ENCODE results near the gene ROBO1. TPM values are rescaled to one million over a fixed set of nuclear protein-coding genes. Genes with fewer than 3 reads are reported as not detected.

Gene ROBO1
- total and polyA plus RNA-seq, 2 of the 13 experiments (the other 11 are each of a cell fraction or from before 2014, with no cell fraction given), result 52.2 to 71.0 TPM

DNA sequence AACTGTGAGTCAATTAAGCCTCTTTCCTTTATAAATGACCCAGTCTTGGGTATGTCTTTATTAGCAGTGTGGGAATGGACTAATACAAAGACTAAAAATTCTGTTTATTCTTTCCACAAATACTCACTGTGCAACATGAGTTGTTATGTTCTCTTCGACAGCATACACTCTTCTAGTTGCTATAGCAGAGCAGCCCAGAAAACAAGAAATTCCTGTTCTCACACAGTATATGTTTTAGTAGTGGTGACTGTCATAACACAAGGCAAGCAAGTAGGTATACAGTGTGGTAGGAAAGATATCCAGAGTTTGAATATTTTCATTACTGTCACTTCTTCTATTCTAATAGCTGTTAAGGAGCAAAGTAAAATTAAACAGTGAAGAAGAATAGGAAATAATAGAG lies 453.3 kb downstream of the ROBO1 start (continued):
- TF ChIP-seq, protein P1, sequence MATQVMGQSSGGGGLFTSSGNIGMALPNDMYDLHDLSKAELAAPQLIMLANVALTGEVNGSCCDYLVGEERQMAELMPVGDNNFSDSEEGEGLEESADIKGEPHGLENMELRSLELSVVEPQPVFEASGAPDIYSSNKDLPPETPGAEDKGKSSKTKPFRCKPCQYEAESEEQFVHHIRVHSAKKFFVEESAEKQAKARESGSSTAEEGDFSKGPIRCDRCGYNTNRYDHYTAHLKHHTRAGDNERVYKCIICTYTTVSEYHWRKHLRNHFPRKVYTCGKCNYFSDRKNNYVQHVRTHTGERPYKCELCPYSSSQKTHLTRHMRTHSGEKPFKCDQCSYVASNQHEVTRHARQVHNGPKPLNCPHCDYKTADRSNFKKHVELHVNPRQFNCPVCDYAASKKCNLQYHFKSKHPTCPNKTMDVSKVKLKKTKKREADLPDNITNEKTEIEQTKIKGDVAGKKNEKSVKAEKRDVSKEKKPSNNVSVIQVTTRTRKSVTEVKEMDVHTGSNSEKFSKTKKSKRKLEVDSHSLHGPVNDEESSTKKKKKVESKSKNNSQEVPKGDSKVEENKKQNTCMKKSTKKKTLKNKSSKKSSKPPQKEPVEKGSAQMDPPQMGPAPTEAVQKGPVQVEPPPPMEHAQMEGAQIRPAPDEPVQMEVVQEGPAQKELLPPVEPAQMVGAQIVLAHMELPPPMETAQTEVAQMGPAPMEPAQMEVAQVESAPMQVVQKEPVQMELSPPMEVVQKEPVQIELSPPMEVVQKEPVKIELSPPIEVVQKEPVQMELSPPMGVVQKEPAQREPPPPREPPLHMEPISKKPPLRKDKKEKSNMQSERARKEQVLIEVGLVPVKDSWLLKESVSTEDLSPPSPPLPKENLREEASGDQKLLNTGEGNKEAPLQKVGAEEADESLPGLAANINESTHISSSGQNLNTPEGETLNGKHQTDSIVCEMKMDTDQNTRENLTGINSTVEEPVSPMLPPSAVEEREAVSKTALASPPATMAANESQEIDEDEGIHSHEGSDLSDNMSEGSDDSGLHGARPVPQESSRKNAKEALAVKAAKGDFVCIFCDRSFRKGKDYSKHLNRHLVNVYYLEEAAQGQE (IDR thresholded peaks at IDR 0.05; ENCODE audit: borderline replicate concordance in 1 of 2, low read depth in 1 of 2, low read length in 2 of 2), result no peak
- no peak for TF ChIP-seq ELK4 (CRISPR knock-in tag; IDR thresholded peaks at IDR 0.05; ENCODE audit: borderline replicate concordance)

DNA sequence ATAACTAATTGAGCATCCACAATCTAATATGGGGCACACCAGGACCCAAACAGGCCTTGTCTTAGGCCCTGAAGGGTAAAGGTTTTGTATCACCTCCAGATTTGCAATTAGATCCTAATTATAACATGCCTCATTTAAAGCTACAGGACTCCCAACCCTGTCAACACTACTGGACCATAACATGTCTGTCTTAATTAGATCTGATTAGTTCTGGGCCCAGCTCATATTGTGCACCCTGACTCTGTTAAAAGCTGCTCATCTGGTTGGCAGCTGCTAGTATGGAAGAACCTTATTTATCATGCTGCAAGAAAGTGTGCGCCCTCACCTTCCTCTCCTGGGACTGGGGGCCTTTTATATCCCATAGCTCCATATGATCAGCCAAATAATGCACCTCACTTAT lies 457.8 kb downstream of the ROBO1 start:
- 0% methylated on average over 1 of the region's 1 CpG for WGBS (ENCODE audit: low lambda C conversion rate)
- Histone ChIP-seq H2AFZ (ENCODE audit: low read length) (no peak overlapping the region), H3K9me3 (ENCODE audit: low read length) (no peaks in the 10 kb centered on the region), H3K4me2 (ENCODE audit: low read depth, low read length) (no peak overlapping the region), H4K20me1 (ENCODE audit: insufficient read depth, low read length) (no peaks in the 10 kb centered on the region), H3K36me3 (replicated peaks in 1 of 2; ENCODE audit: control insufficient read depth in 1 of 2, insufficient read depth in 2 of 2, low read length in 2 of 2) (no peaks in the 10 kb centered on the region), H3K4me3 (replicated peaks in 1 of 3; ENCODE audit: insufficient read depth in 1 of 3, low read depth in 2 of 3, low read length in 3 of 3) (no peak overlapping the region), H3K9ac (ENCODE audit: insufficient read depth, low read depth, low read length) (no peak overlapping the region), H3K27me3 (ENCODE audit: control insufficient read depth in 1 of 2, insufficient read depth in 2 of 2, low read length in 2 of 2) (no peaks in the 10 kb centered on the region), H3K4me1 (ENCODE audit: insufficient read depth, low read length) (no peaks in the 10 kb centered on the region), H3K27ac (ENCODE audit: extremely low read length, insufficient read depth, low read length) (no peak overlapping the region), H3K79me2 (ENCODE audit: insufficient read depth, low read length) (no peaks in the 10 kb centered on the region)
- ATAC-seq (no peak), DNase-seq (ENCODE audit: low spot score) (no peak), FAIRE-seq (no peak)
- intact Hi-C loops (cut with micrococcal nuclease; ENCODE audit: unreplicated experiment) (no loop called here), in situ Hi-C loops (cut with HindIII; ENCODE audit: extremely low pct_ligation_motif_present, low pct_unique_long_range_greater_than_20kb) (no loop called here)
- POLR2A ChIA-PET, result no interaction called here
- CTCF ChIA-PET (ENCODE audit: low intra/inter-chr PET ratio, low total read pairs), result no interaction called here
- BruUV-seq (replicated peaks), result no TSS peak
- TF ChIP-seq NR2F6 (IDR thresholded peaks at IDR 0.05), result no peak
- no peak for TF ChIP-seq NR2F6 (CRISPR knock-in tag; IDR thresholded peaks at IDR 0.05)
- TF ChIP-seq NRL (CRISPR knock-in tag; IDR thresholded peaks at IDR 0.05; ENCODE audit: borderline replicate concordance), result no peak
- TF ChIP-seq ELK4 (CRISPR knock-in tag; IDR thresholded peaks at IDR 0.05; ENCODE audit: borderline replicate concordance), result no peak
- no peak for TF ChIP-seq HNRNPK (IDR thresholded peaks at IDR 0.05; ENCODE audit: low read depth, low read length, poor library complexity, severe bottlenecking)
- TF ChIP-seq ZNF841 (CRISPR knock-in tag; IDR thresholded peaks at IDR 0.05; ENCODE audit: borderline replicate concordance), result no peak
- TF ChIP-seq XBP1 (CRISPR knock-in tag; IDR thresholded peaks at IDR 0.05), result no peak
- TF ChIP-seq, protein P2, sequence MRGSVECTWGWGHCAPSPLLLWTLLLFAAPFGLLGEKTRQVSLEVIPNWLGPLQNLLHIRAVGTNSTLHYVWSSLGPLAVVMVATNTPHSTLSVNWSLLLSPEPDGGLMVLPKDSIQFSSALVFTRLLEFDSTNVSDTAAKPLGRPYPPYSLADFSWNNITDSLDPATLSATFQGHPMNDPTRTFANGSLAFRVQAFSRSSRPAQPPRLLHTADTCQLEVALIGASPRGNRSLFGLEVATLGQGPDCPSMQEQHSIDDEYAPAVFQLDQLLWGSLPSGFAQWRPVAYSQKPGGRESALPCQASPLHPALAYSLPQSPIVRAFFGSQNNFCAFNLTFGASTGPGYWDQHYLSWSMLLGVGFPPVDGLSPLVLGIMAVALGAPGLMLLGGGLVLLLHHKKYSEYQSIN (CRISPR knock-in tag; IDR thresholded peaks at IDR 0.05; ENCODE audit: borderline replicate concordance), result no peak
- no peak for TF ChIP-seq MATR3 (CRISPR knock-in tag; IDR thresholded peaks at IDR 0.05)
- no peak for TF ChIP-seq ZNF513 (CRISPR knock-in tag; conservative IDR thresholded peaks at IDR 0.05)
- TF ChIP-seq ZSCAN31 (CRISPR knock-in tag; IDR thresholded peaks at IDR 0.05; ENCODE audit: low read depth), result no peak
- no peak for TF ChIP-seq ZNF292 (CRISPR knock-in tag; IDR thresholded peaks at IDR 0.05; ENCODE audit: borderline replicate concordance, low read depth)
- TF ChIP-seq EEA1 (CRISPR knock-in tag; IDR thresholded peaks at IDR 0.05; ENCODE audit: borderline replicate concordance), result no peak
- TF ChIP-seq ZNF124 (CRISPR knock-in tag; IDR thresholded peaks at IDR 0.05), result no peak
